Coronary artery (tissue), 2 donors: Measurements from ENCODE around the gene RNASE8.

ENCODE experiments used
- DNase-seq: peaks from one replicate; pipeline ENCODE4 v3.0.0-alpha.2; 2017; ENCODE audit warnings: low spot score
- H3K27ac ChIP-seq, 2 donors: fragments of 200-600 bp; sonication (generic); one replicate each; pipeline ENCODE4 v1.5.1; 2016 to 2019
- H3K4me3 ChIP-seq: fragments of 200-600 bp; sonication (generic); 2 replicates; pipeline ENCODE4 v1.5.1; 2016; ENCODE audit warnings: mild to moderate bottlenecking, moderate library complexity
- TF ChIP-seq, protein P1 (sequence below): fragments of 200-600 bp; sonication (generic); IDR thresholded peaks from one replicate; pipeline ENCODE4 v1.5.1; 2019; ENCODE audit warnings: antibody characterized with exemption

Gene RNASE8

DNA sequence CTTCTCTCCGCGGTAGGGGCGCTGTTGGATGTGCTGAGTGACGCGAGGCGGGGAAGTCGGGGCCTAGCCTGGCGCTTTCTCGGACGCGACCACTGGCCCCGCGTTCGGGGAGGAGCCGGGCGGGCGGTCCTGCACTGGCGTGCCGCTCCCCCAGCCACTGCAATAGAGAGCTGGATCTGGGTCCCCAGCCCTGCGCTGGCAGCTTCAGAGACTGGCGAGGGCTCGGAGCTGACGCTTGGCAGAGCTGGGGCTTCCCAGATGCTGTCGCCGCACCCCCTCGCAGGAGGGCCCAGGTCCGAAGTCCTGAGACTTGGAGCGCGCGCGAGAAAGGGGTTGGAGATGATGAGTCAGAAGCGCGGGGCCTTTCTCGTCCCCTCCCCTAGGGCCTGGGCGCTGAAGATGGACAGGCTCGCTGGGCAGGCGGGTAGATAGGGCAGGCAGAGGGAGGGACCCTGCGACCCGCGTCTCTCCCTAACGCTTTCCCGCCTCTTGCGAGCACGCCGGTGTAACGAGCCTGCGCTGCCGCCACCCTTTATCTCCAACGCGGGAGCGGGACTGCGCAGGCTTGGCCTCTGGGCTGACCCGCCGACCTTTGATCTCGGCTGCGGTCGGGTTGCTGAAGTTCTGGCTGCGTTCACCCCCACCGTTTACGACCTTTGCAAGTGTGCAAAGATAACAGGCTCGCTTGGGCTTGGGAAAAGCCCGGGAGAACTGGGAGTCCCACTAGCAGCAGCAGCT lies 46.3 kb downstream of the RNASE8 start:
- DNase-seq: peak; percentile 97
- TF ChIP-seq, protein P1, sequence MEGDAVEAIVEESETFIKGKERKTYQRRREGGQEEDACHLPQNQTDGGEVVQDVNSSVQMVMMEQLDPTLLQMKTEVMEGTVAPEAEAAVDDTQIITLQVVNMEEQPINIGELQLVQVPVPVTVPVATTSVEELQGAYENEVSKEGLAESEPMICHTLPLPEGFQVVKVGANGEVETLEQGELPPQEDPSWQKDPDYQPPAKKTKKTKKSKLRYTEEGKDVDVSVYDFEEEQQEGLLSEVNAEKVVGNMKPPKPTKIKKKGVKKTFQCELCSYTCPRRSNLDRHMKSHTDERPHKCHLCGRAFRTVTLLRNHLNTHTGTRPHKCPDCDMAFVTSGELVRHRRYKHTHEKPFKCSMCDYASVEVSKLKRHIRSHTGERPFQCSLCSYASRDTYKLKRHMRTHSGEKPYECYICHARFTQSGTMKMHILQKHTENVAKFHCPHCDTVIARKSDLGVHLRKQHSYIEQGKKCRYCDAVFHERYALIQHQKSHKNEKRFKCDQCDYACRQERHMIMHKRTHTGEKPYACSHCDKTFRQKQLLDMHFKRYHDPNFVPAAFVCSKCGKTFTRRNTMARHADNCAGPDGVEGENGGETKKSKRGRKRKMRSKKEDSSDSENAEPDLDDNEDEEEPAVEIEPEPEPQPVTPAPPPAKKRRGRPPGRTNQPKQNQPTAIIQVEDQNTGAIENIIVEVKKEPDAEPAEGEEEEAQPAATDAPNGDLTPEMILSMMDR: peak; percentile 79
- Histone ChIP-seq H3K4me3 (peak overlapping the region; percentile 88), H3K27ac (peak overlapping the region; percentile 98 to 99)

DNA sequence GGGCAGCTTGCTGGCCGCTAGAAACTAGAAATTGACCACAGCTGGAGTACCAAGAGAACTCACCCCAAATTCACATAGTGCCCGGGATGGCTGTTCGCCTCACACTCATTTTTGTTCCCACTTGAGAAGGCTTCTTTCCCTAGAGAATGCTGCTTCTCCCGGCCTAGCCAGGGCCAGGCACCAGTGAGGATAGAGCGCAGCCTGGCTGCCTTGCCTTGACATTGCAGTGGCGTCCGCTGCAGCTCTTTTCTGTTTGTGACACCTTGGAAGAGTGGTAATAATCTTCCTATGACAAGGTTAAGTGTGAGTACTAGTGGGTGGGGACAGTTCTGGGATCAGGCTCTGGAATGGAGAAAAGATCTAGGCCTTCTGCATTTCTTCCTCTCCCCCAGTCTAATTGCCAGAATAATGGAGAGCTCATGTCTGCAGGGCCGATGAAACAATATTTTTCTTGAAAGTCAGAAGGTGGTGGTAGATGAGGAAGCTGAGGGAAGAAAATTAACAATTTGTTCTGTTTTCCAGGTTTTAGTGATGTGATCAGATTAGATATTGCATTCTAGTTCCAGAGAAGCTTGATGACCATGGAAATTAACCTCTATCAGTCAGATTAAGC lies 46.9 kb downstream of the RNASE8 start:
- TF ChIP-seq, protein P1: peak; percentile 98
- Histone ChIP-seq H3K4me3 (peak overlapping the region; percentile 88), H3K27ac (peak overlapping the region; percentile 98 to 99)
- peak; percentile 86 for DNase-seq

DNA sequence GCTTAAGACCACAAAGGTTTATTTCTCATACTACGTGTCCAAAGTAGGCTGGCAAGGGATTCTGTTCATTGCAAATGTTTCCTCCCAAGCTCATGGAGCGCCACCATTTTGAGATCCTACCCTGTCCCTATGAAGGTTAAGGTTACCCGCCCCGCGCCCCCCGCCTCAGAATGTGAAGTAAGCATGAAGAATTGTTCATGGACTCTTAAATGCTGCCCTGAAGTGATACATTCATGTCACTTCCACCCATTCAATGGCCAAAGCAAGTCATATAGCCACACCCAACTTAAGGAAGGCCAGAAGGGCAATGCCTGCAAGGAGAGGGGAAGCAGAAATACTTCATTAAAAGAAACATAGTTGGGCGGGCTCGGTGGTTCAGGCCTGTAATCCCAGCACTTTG lies 47.5 kb downstream of the RNASE8 start:
- no peak for DNase-seq
- peak overlapping the region in 1 of 2 donors; percentile 99 for H3K27ac ChIP-seq
- no peak overlapping the region for H3K4me3 ChIP-seq
- TF ChIP-seq, protein P1: no peak

DNA sequence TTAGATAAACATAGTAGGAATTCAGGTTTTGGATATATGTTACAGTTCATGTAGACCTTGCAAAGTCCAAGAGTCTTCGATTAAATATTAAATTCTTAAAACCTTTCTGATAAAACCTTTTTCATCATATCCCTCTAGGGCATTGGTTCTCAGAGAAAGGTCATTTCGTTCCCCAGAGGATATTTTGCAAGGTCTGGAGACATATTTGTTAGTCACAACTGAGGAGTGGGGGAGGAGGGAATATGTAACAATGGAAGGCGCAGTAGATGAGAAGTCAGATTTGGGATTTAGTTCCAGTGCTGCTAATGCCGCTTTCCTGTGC lies 48.5 kb downstream of the RNASE8 start:
- TF ChIP-seq, protein P1: no peak
- Histone ChIP-seq H3K27ac (peak overlapping the region; percentile 33 to 66), H3K4me3 (peak overlapping the region; percentile 8)
- no peak for DNase-seq

DNA sequence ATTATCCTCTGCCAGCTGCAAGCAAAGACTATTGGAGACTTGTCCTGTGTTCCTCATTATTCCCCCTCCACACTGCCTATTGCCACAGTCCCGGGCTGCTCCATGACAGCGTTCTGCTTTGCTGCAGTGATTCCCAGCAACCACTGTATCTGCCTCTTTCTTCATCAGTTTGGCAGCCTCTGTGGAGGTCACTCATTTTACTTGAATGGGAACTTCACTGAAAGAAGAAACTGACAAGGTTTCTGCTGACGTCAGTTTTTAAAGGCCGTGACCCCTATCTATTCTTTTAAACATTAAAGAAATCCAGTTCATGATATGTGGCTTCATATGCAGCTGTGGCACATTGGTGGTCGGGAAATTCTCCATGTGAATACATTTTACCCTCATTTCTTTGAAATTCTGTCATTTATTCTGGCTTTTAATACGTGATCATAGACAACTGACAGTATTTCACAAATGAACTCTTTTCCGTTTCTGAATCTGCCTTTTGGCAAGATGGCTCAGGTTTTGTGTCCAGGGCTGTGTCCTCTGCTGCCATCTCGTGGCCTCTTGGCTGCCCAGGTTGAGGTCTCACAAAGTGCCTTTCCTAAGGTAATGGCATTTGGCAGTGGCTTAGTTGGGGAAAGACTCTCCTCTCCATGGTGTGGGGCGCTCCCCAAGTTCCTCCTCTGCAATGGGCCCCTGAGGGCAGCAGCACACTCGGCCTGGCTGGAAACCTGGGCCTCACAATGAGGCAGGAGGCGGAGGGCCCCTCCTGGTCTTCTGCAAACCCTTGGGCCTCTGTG lies 49.1 kb downstream of the RNASE8 start:
- Histone ChIP-seq H3K4me3 (peak overlapping the region; percentile 8), H3K27ac (peak overlapping the region; percentile 33 to 66)
- peak; percentile 84 for DNase-seq
- TF ChIP-seq, protein P1: peak; percentile 87

DNA sequence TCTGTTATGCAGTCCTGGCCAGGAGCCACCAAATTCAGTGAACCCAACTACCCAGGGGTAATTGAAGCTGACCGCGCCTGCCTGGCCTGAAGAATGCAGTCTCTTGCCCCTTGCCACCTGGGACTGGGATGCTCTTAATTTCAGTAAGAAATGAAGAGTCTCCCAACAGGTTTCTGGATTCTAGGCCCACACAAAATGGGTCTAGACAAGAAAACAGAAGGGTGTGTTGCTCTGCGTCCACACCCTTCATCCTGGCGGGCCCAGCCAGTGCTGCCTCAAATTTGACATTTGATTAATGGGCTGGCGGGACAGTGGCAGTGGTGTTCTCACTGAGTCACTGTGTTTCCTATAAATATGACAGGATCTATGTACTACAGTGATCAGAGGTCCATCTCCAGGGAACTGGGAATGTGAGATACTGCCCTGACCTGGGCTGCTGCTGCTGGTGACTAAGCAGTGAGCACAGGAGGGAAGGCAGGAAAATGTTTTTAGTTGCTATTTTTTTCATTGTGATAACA lies 49.7 kb downstream of the RNASE8 start:
- DNase-seq: no peak
- no peak overlapping the region for H3K4me3 ChIP-seq
- H3K27ac ChIP-seq: peak overlapping the region; percentile 33 to 66

More for the DNA sequence above, 49.7 kb downstream of the RNASE8 start:
- TF ChIP-seq, protein P1: no peak
